Measurements from ENCODE around the gene CFAP57.
"Not testable (repeated sequence)": the region's sequence is repeated elsewhere in the genome, so short reads cannot be mapped to it uniquely, and the experiment has no call there.

CFAP57 gene

DNA sequence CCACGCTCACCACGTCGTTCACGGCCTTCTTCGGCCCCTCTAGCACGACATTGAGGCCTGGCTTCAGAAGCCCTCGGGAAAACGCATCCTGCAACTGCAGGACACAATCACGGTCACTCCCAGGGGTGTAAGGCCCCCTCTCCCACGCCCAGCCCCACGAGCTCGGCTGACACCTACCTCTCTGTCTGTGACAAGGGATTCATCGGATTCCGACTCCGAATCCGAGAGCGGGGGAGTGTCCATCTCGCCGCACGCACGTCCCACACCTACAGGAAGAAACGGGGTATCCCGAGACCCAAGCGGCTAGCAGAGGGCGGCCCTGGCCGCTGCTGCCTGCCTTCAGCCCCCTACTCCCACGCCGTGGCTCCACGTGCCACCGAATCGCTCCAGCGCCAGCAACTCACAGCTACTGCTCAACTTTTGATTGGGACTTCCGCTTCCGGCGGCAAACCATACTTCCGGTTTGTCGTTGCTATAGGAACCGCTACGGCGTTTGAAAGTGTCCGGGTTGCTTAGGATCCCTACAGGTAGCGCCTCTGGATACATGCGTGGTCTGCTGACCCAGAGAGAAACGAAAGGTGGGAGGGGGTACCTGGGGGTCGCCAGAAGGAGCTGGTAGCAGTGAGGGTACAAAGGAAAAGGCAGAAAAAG lies at the start of gene CFAP57, which contains the start of gene EBNA1BP2:
Gene CFAP57, plus strand, starts transcription at position 455 of the 651 bp plus-strand sequence. CDS start 424 bp downstream, outside the sequence.
Gene EBNA1BP2, minus strand, starts transcription at position 415 of the 651 bp plus-strand sequence. Its CDS starts 172 bp downstream, at position 243.
- DNase-seq (ENCODE audit: low read depth in 3 of 3, low spot score in 1 of 3): peak; percentile 76 to 80 (median 79)

DNA sequence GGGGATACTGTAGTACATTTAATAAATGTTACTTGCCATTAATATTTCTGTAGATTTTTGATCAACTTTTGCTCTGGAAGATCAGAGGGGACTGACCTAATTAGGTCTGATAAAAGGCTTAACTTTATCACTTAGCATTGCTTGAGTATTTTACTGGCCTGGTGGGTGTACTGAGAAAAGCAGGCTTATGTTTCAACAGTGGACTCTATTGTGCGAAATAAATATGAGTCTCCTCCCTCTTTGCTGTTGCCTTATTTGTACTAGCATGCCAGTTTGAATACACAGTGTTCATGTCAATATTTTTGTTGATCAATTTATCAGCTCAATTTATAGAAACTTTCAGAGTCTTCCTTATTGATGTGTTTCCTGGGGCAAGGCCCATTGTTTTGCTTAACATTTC lies 49.1 kb upstream of the CFAP57 start:
- no peak for DNase-seq (ENCODE audit: low read depth in 3 of 3, low spot score in 1 of 3)

- DNase-seq (ENCODE audit: low read depth in 3 of 3, low spot score in 1 of 3): no peak
Measured at GRCh38 chr1:43128816-43129215, 43.3 kb upstream of the CFAP57 start.

DNA sequence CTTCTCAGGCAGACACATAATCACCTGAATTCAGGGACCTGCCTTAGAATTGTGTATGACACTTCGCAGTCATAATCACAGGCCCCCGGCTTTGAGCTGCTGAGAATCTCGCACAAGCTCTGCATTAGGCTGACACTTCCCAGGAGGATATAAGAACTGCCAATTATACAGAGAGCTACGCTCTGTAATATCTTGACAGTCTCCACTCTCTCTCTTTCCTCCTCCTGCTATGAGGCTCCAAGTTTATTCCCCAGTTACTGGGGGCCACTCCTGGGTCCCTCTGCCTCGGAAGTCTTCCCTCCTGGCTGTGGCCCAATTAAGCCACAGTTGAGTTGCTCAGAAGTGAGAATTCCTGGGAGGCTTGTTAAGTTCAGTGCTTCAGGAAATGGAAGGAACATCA lies 42.7 kb upstream of the CFAP57 start:
- DNase-seq (ENCODE audit: low read depth in 3 of 3, low spot score in 1 of 3): no peak

DNA sequence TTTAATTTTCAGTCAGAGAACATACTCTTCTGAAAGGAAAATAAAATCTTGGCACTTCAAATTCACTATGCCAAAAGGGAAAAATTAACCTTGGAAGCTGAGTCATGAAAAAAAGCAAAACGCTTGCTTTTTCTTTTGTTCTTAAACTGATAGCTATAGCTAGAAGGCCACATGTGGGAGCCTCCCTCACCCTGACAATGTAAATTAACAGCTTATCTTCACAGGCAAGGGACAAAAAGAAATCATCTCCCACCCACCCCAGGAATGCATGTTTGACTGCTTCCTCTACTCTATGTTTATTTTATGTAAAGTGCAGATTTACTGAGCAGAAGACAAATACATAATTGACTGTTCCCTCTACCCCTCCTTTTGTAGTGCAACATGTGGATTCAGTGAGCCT lies 38.1 kb upstream of the CFAP57 start:
- DNase-seq (ENCODE audit: low read depth in 3 of 3, low spot score in 1 of 3): no peak

GRCh38 chr1:43134640-43135039 lies 37.5 kb upstream of the CFAP57 start:
- no peak for DNase-seq (ENCODE audit: low read depth in 3 of 3, low spot score in 1 of 3)

GRCh38 chr1:43135857-43136781 lies 36.0 kb upstream of the CFAP57 start:
- DNase-seq (ENCODE audit: low read depth in 3 of 3, low spot score in 1 of 3): no peak

DNA sequence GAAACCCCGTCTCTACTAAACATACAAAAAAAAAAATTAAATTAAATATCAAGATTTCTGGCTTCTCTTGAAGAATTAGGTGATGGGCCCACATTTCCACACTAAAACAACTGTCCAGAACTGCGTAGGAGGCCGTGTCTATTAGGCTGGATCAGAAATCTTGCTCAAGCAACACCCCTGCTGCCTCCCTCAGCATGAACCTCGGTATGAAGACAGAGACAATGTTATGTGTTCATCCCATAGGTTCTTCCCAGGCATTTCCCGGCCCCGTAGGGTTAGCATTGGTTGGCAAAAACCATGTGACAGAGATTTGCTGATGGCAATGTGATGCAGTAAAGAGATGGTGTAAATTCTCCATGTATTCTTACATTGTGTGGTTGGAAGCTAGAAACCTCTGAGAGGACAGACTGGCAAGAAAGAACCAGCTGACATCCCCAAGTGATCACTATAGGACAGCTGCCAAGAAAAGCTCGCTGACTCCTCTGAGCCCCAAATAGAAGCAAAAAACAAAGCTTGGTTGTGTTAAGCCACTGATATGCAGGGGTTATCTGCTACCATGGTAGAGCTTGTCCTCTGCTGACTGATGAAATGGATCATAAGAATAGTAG lies 34.6 kb upstream of the CFAP57 start:
- DNase-seq (ENCODE audit: low read depth in 3 of 3, low spot score in 1 of 3): no peak

DNA sequence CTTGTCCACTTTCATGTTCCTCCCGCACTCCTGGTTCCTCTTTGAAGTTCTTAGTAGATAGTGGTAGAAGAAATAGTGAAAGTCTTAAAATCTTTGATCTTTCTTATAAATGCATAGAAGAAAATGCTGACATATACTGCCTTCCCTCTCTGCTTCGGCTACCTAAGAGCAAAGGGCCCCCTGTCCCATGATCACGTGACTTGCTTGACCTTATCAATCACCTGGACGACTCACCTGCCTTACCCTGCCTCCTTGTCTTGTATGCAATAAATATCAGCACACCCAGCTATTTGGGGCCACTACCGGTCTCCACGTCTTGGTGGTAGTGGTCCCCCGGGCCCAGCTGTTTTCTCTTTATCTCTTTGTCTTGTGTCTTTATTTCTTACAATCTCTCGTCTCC lies 32.8 kb upstream of the CFAP57 start:
- not testable (repeated sequence) for DNase-seq (ENCODE audit: low read depth in 3 of 3, low spot score in 1 of 3)

- no peak for DNase-seq (ENCODE audit: low read depth in 3 of 3, low spot score in 1 of 3)
Measured at GRCh38 chr1:43140010-43140409, 32.1 kb upstream of the CFAP57 start.

DNA sequence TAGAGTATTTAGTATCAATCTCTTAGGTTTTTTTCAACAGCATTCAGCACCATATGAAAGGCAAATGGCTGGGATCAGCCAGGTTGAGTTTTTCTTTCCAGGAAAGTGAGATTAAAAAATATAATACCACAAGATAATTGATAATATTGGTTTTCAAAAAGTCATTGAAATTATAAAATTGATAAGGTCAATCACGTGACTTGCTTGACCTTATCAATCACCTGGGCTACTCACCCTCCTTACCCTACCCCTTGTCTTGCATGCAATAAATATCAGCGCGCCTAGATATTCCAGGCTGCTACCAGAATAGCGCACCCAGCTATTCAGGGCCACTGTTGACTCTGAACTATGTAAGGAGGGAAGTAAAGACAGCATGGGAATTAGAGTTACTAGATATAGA lies 31.5 kb upstream of the CFAP57 start:
- no peak for DNase-seq (ENCODE audit: low read depth in 3 of 3, low spot score in 1 of 3)

GRCh38 chr1:43143441-43143888 lies 28.7 kb upstream of the CFAP57 start:
- DNase-seq (ENCODE audit: low read depth in 3 of 3, low spot score in 1 of 3): no peak

- no peak for DNase-seq (ENCODE audit: low read depth in 3 of 3, low spot score in 1 of 3)
Measured at GRCh38 chr1:43144237-43144636, 27.9 kb upstream of the CFAP57 start.

- peak in 1 of 3 donors; percentile 6 for DNase-seq (ENCODE audit: low read depth in 3 of 3, low spot score in 1 of 3)
Measured at GRCh38 chr1:43147625-43148327, 24.4 kb upstream of the CFAP57 start.

DNA sequence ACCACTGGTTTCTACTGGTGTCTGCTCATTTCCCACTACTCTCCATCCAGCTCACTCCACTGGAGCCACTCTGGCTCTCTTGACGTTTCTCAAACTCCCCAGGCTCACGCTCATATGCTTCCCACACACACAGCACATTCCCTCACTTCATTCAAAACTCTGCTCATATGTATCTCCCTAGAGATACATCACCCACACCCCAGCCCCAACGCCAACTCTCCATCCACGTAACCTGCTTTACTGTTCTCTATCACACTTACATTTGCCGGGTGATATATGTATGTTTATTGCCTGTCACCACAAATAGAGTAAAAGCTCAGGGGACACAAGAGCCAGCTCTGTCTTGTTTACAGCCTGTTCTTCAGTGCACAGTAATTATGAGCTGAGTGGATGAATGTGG lies 22.2 kb upstream of the CFAP57 start:
- DNase-seq (ENCODE audit: low read depth in 3 of 3, low spot score in 1 of 3): no peak

DNA sequence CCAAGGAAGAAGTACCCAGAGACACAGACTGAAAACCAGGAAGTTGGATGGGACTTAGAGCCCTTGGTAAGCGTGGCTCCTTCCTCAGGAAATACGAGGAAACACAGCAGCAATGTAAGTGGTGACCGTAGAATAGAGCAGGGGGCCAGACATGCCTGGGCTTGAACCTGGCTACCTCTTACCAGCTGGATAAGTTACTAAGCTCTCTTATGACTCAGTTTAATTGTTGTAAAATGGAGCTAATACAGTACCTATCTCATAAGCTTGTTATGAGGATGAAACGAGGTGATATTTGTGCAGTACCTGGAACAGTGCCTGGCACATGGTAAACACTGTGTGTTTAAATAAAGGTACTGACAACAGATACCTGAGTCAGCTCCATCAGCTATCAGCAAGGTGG lies 19.3 kb upstream of the CFAP57 start:
- no peak for DNase-seq (ENCODE audit: low read depth in 3 of 3, low spot score in 1 of 3)

GRCh38 chr1:43153443-43153842 lies 18.7 kb upstream of the CFAP57 start:
- DNase-seq (ENCODE audit: low read depth in 3 of 3, low spot score in 1 of 3): no peak

- no peak for DNase-seq (ENCODE audit: low read depth in 3 of 3, low spot score in 1 of 3)
Measured at GRCh38 chr1:43156026-43156425, 16.1 kb upstream of the CFAP57 start.

- no peak for DNase-seq (ENCODE audit: low read depth in 3 of 3, low spot score in 1 of 3)
Measured at GRCh38 chr1:43165162-43165561, 7.0 kb upstream of the CFAP57 start.

- DNase-seq (ENCODE audit: low read depth in 3 of 3, low spot score in 1 of 3): no peak
Measured at GRCh38 chr1:43165765-43166164, 6.4 kb upstream of the CFAP57 start.

GRCh38 chr1:43171312-43171875 lies 736 bp upstream of the CFAP57 start:
- no peak for DNase-seq (ENCODE audit: low read depth in 3 of 3, low spot score in 1 of 3)
